ENCODE data around the gene WDR54. TPM values are rescaled to one million over a fixed set of nuclear protein-coding genes. Genes with fewer than 3 reads are reported as not detected.
A peak's percentile ranks its signal among the peaks of the same experiment; 100 is the strongest.

The WDR54 gene
- total and polyA plus RNA-seq, 12 donors, result 6.4 to 23.9 (median 14.5) TPM

DNA sequence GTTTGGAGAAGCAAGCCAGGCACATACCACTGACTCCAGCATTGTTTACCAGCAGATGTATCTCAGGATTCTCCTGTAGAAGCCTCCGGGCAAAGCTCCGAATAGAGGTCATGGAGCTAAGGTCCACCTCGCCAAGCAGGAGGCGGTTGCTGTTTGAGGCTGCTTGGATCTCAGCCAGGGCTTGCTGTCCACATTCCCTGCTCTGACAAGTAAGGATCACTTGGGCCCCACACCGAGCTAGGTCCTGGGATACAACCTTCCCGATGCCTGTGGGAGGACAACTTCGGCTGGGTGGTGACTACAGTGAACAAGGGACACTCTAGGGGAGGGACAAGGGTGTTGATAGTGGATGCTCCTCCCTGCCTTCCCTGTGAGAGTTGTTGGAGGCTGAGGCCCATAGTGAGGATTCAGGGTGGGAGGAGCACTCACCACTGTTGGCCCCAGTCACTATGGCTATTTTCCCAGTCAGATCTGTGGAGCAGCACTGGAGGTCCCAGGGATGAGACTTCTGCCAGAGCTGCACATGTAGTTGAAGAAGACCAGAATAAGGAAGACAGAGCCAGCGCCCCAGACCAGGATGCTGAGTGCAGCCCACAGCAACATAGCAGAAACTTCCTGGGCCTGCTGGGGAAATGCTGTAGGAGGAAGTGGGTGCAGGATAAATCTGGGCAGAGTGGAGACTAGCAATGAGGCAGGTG, 8.4 kb upstream of the WDR54 start:
- peaks cover 6% of the 10 kb centered on the region for H3K27me3 ChIP-seq
- peaks cover 0 to 17% of the 10 kb centered on the region in 2 donors for H3K4me1 ChIP-seq (replicated peaks in 1 of 2)
- no peak for DNase-seq
- no peak overlapping the region for H3K27ac ChIP-seq
- H3K4me3 ChIP-seq, result no peak overlapping the region
- H3K9me3 ChIP-seq (replicated peaks in 1 of 3), result no peaks in the 10 kb centered on the region
- TF ChIP-seq POLR2A (IDR thresholded peaks at IDR 0.05), result no peak
- TF ChIP-seq, protein P1, sequence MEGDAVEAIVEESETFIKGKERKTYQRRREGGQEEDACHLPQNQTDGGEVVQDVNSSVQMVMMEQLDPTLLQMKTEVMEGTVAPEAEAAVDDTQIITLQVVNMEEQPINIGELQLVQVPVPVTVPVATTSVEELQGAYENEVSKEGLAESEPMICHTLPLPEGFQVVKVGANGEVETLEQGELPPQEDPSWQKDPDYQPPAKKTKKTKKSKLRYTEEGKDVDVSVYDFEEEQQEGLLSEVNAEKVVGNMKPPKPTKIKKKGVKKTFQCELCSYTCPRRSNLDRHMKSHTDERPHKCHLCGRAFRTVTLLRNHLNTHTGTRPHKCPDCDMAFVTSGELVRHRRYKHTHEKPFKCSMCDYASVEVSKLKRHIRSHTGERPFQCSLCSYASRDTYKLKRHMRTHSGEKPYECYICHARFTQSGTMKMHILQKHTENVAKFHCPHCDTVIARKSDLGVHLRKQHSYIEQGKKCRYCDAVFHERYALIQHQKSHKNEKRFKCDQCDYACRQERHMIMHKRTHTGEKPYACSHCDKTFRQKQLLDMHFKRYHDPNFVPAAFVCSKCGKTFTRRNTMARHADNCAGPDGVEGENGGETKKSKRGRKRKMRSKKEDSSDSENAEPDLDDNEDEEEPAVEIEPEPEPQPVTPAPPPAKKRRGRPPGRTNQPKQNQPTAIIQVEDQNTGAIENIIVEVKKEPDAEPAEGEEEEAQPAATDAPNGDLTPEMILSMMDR (IDR thresholded peaks at IDR 0.05), result no peak
- 69 to 80% (median 73%) methylated on average over 4 to 8 of the region's 8 CpGs for WGBS, 4 donors
- intact Hi-C loops (cut with DNase I), result no loop called here
- H3K36me3 ChIP-seq (replicated peaks in 1 of 2), result no peaks in the 10 kb centered on the region

DNA sequence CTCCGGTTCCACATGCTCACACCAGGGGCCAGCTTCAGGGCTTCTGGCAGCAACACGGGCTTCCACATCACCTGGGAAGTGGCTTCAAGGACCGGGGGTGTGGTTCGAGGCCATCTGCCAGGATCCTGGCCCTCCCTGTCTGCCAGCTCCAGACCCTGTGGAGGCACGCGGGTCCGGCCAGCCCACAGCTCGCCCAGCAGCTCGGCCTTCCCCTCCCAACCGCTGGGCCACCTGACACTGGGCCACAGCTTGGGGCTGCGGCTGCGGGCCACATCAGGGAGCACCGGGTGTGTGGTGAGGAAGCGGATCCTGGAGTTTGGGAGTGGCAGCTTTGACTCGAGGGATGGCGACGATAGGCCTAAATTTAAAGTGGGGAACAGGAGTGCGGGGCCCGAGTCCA, 7.1 kb upstream of the WDR54 start:
- intact Hi-C loops (cut with DNase I), result no loop called here
- H3K27me3 ChIP-seq, result peaks cover 6% of the 10 kb centered on the region
- H3K9me3 ChIP-seq (replicated peaks in 1 of 3), result no peaks in the 10 kb centered on the region
- TF ChIP-seq, protein P1 (IDR thresholded peaks at IDR 0.05), result no peak
- H3K36me3 ChIP-seq (replicated peaks in 1 of 2), result no peaks in the 10 kb centered on the region
- H3K4me3 ChIP-seq, result peak overlapping the region in 2 of 4 donors; percentile 15 to 50
- peaks cover 0 to 17% of the 10 kb centered on the region in 2 donors for H3K4me1 ChIP-seq (replicated peaks in 1 of 2)
- no peak overlapping the region for H3K27ac ChIP-seq
- 56 to 66% (median 59%) methylated on average over 17 to 19 of the region's 19 CpGs for WGBS, 4 donors
- no peak for DNase-seq

GRCh38 chr2:74414881-74415761, 6.4 kb upstream of the WDR54 start:
- WGBS, 4 donors, result 8 to 13% (median 9%) methylated on average over 7 to 66 of the region's 66 CpGs
- TF ChIP-seq, protein P1 (IDR thresholded peaks at IDR 0.05), result peak in 1 of 6 experiments; percentile 16
- no peak for TF ChIP-seq POLR2A (IDR thresholded peaks at IDR 0.05)
- intact Hi-C loops (cut with DNase I), result no loop called here
- Histone ChIP-seq H3K27ac (peak overlapping the region in 2 of 5 donors; percentile 16 to 31), H3K4me1 (replicated peaks in 1 of 2) (peaks cover 0 to 17% of the 10 kb centered on the region in 2 donors), H3K9me3 (replicated peaks in 1 of 3) (no peaks in the 10 kb centered on the region), H3K36me3 (replicated peaks in 1 of 2) (no peaks in the 10 kb centered on the region), H3K4me3 (peak overlapping the region in 2 of 4 donors; percentile 15 to 50), H3K27me3 (peaks cover 6% of the 10 kb centered on the region)
- DNase-seq, result peak in 3 of 7 donors; percentile 25 to 34 (median 29)

DNA sequence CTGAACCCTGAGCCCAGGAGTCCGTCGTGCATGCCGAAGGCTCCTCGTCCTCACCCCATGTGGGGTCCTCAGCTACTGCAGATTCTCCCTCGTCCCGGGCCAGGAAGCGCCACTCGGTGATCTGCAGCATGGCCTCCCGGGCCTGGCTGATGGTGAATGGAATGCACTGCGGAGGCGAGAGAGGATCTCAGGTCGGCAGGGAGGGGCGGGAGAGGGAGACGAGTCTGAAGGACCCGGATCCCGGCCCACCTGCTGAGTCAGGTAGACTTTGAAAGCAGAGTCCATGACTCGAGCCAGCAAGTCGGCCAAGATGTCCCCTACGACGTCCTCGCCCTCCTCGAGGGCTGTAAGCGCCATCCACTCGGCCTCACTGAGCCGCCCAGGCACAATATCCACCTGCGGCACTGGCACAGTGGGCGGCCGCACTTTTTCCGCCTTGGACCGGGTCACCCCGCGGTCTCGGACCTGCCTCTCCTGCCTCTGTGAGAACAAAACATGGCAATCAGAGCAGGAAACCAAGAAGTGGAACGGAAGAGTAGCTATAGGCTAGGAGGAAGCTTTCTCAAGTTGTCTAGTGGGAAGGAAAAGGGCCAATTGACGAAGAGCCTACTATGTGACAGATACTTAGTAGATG, 5.7 kb upstream of the WDR54 start:
- Histone ChIP-seq H3K36me3 (replicated peaks in 1 of 2) (no peaks in the 10 kb centered on the region), H3K27me3 (peaks cover 6% of the 10 kb centered on the region), H3K4me1 (replicated peaks in 1 of 2) (peaks cover 0 to 19% of the 10 kb centered on the region in 2 donors), H3K4me3 (peak overlapping the region in 2 of 4 donors; percentile 15 to 50), H3K27ac (no peak overlapping the region), H3K9me3 (replicated peaks in 1 of 3) (no peaks in the 10 kb centered on the region)
- intact Hi-C loops (cut with DNase I), result no loop called here
- DNase-seq, result no peak
- WGBS, 4 donors, result 54 to 64% (median 56%) methylated on average over 27 to 35 of the region's 35 CpGs
- no peak for TF ChIP-seq POLR2A (IDR thresholded peaks at IDR 0.05)
- TF ChIP-seq, protein P1 (IDR thresholded peaks at IDR 0.05), result no peak

Data from adrenal gland (tissue), 12 donors.